B cell (primary cell): Measurements from ENCODE around the gene GALC.

Experiments
- CTCF ChIP-seq: fragments of 200-600 bp; IDR thresholded peaks from one replicate; pipeline ENCODE4 v1.8.0; 2022; ENCODE audit warnings: antibody characterized with exemption, mild to moderate bottlenecking
- EZH2 ChIP-seq: IDR thresholded peaks from 2 replicates; pipeline ENCODE4 v1.6.1; 2012; ENCODE audit warnings: borderline replicate concordance, low read depth, mild to moderate bottlenecking, moderate library complexity, low read length; ENCODE audit not compliant: insufficient read depth, poor library complexity, severe bottlenecking

DNA sequence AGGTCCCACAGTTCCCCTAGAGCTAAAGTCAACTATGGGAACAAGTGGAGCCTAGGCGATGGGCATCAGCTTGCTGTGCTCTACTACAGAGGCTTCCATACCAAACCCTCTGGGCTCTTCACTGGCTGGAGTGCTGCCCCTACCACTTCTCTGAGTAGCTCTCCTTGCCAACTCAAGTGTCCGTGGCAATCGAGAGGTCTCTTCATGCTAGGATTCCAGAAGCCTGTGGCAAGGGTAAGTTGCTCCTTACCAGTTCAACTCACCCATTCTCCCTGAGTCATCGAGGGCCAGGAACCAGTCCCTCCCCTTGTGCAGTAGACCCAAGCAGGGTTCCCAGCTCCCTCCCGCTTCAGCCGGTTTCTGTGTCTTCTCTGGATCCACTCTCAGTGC lies 76.1 kb downstream of the GALC start:
- TF ChIP-seq CTCF, result no peak
- TF ChIP-seq EZH2, result no peak
